WTC11 (cell line): ENCODE measurements around the gene PAK6. TPM values are rescaled to one million over a fixed set of nuclear protein-coding genes. Genes with fewer than 3 reads are reported as not detected.

Experiments
- ATAC-seq: fragments of 200-7000 bp; cut with Tn5 transposase; 2 replicates; pipeline ENCODE4 v1.10.0; 2021; ENCODE audit warnings: mild to moderate bottlenecking, moderate library complexity
- CTCF ChIA-PET: fragments of 300-600 bp; sonication (Branson Sonifier 250); formaldehyde crosslinking; loops from one replicate; lab custom pipeline; 2021; ENCODE audit warnings: antibody characterized with exemption; lab: Charles Lee
- POLR2A ChIA-PET: fragments of 350-600 bp; sonication (Branson Sonifier 250); formaldehyde crosslinking; loops from one replicate; lab custom pipeline; 2021; ENCODE audit warnings: antibody characterized with exemption; lab: Charles Lee
- DNase-seq: peaks from one replicate; pipeline ENCODE4 v3.0.0; 2021; ENCODE audit warnings: low spot score
- H3K27ac Mint-ChIP-seq: 2 replicates; pipeline ENCODE4 v1.8.0; 2021; ENCODE audit warnings: mixed read lengths
- H3K27me3 Mint-ChIP-seq: 2 replicates; pipeline ENCODE4 v1.8.0; 2021; ENCODE audit warnings: low read depth, mild to moderate bottlenecking, moderate library complexity, mixed read lengths
- H3K36me3 Mint-ChIP-seq: 2 replicates; pipeline ENCODE4 v1.8.0; 2021; ENCODE audit warnings: mixed read lengths
- H3K4me1 Mint-ChIP-seq: 2 replicates; pipeline ENCODE4 v1.8.0; 2022; ENCODE audit warnings: mixed read lengths
- H3K4me3 Mint-ChIP-seq: 2 replicates; pipeline ENCODE4 v1.8.0; 2021; ENCODE audit warnings: mild to moderate bottlenecking, moderate library complexity, mixed read lengths
- H3K9me3 Mint-ChIP-seq: 2 replicates; pipeline ENCODE4 v1.8.0; 2021; ENCODE audit warnings: mixed read lengths
- ATF6 ChIP-seq: sonication (generic); formaldehyde crosslinking; IDR thresholded peaks from 2 replicates; pipeline ENCODE4 v1.8.1; 2023; ENCODE audit warnings: mild to moderate bottlenecking, missing genetic modification reagents
- CDX4 ChIP-seq: fragments of 250-450 bp; sonication (Bioruptor Pico); IDR thresholded peaks from 2 replicates; pipeline ENCODE4 v1.9.0; 2021; ENCODE audit warnings: moderate library complexity, mild to moderate bottlenecking, inconsistent platforms, borderline replicate concordance
- CREB1 ChIP-seq: sonication (generic); formaldehyde crosslinking; IDR thresholded peaks from 2 replicates; pipeline ENCODE4 v1.8.0; 2023; ENCODE audit warnings: mild to moderate bottlenecking, missing genetic modification reagents
- ERG ChIP-seq: fragments of 250-450 bp; sonication (Bioruptor Pico); IDR thresholded peaks from 2 replicates; pipeline ENCODE4 v1.8.0; 2021; ENCODE audit warnings: mild to moderate bottlenecking
- FOXK1 ChIP-seq: sonication (generic); formaldehyde crosslinking; IDR thresholded peaks from 2 replicates; pipeline ENCODE4 v1.8.0; 2022; ENCODE audit warnings: mild to moderate bottlenecking, moderate library complexity, missing genetic modification reagents
- GRHL2 ChIP-seq: fragments of 250-450 bp; sonication (Bioruptor Pico); IDR thresholded peaks from 2 replicates; pipeline ENCODE4 v1.8.0; 2022; ENCODE audit warnings: mild to moderate bottlenecking, moderate library complexity; ENCODE audit not compliant: insufficient replicate concordance, severe bottlenecking
- JUN ChIP-seq: sonication (generic); formaldehyde crosslinking; IDR thresholded peaks from 2 replicates; pipeline ENCODE4 v1.8.0; 2023; ENCODE audit warnings: mild to moderate bottlenecking, missing genetic modification reagents
- MAX ChIP-seq: sonication (generic); formaldehyde crosslinking; IDR thresholded peaks from 2 replicates; pipeline ENCODE4 v1.8.0; 2022; ENCODE audit warnings: mild to moderate bottlenecking, missing genetic modification reagents
- OVOL2 ChIP-seq: fragments of 250-450 bp; sonication (Bioruptor Pico); IDR thresholded peaks from 2 replicates; pipeline ENCODE4 v1.9.0; 2021; ENCODE audit warnings: mild to moderate bottlenecking, borderline replicate concordance
- SOX15 ChIP-seq: fragments of 250-450 bp; sonication (Bioruptor Pico); IDR thresholded peaks from 2 replicates; pipeline ENCODE4 v1.9.0; 2021; ENCODE audit warnings: mild to moderate bottlenecking
- TEAD1 ChIP-seq: sonication (generic); formaldehyde crosslinking; IDR thresholded peaks from 2 replicates; pipeline ENCODE4 v1.8.0; 2022; ENCODE audit warnings: mild to moderate bottlenecking, missing genetic modification reagents
- ZBTB43 ChIP-seq: sonication (generic); formaldehyde crosslinking; IDR thresholded peaks from 2 replicates; pipeline ENCODE4 v1.8.1; 2023; ENCODE audit warnings: mild to moderate bottlenecking, missing genetic modification reagents
- ZNF121 ChIP-seq: sonication (generic); formaldehyde crosslinking; IDR thresholded peaks from 2 replicates; pipeline ENCODE4 v1.8.0; 2023; ENCODE audit warnings: missing genetic modification reagents
- ZNF232 ChIP-seq: sonication (generic); formaldehyde crosslinking; IDR thresholded peaks from 2 replicates; pipeline ENCODE4 v1.8.0; 2022; ENCODE audit warnings: mild to moderate bottlenecking, missing genetic modification reagents
- total RNA-seq: library from RNA; stranded (reverse); gene quantifications from 3 replicates; pipeline ENCODE4 v1.2.3, GENCODE V29; 2021
- TF ChIP-seq, protein P1 (sequence below): sonication (generic); formaldehyde crosslinking; IDR thresholded peaks from 2 replicates; pipeline ENCODE4 v1.8.1; 2023; ENCODE audit warnings: mild to moderate bottlenecking, moderate library complexity, missing genetic modification reagents
- TF ChIP-seq, protein P2 (sequence below): fragments of 250-450 bp; sonication (Bioruptor Pico); IDR thresholded peaks from 2 replicates; pipeline ENCODE4 v1.9.0; 2021; ENCODE audit warnings: mild to moderate bottlenecking
- TF ChIP-seq, protein P3 (sequence below): fragments of 200-600 bp; IDR thresholded peaks from 2 replicates; pipeline ENCODE4 v1.8.0; 2022; ENCODE audit warnings: antibody characterized with exemption

Gene PAK6
- total RNA-seq, 1 experiment from 2014 or later = 11.7 TPM

GRCh38 chr15:40282147-40282868, 43.4 kb downstream of the PAK6 start (continued):
- TF ChIP-seq, protein P1, sequence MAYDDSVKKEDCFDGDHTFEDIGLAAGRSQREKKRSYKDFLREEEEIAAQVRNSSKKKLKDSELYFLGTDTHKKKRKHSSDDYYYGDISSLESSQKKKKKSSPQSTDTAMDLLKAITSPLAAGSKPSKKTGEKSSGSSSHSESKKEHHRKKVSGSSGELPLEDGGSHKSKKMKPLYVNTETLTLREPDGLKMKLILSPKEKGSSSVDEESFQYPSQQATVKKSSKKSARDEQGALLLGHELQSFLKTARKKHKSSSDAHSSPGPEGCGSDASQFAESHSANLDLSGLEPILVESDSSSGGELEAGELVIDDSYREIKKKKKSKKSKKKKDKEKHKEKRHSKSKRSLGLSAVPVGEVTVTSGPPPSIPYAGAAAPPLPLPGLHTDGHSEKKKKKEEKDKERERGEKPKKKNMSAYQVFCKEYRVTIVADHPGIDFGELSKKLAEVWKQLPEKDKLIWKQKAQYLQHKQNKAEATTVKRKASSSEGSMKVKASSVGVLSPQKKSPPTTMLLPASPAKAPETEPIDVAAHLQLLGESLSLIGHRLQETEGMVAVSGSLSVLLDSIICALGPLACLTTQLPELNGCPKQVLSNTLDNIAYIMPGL (CRISPR knock-in tag) = 0 out of 2 replicates have a peak, but pooled peaks have one; percentile 75
- peak; percentile 20 for TF ChIP-seq FOXK1 (CRISPR knock-in tag)
- TF ChIP-seq ZBTB43 (CRISPR knock-in tag) = peak; percentile 17; the same call in 1 of the 2 replicates
- TF ChIP-seq ERG (CRISPR knock-in tag) = no peak
- TF ChIP-seq, protein P2, sequence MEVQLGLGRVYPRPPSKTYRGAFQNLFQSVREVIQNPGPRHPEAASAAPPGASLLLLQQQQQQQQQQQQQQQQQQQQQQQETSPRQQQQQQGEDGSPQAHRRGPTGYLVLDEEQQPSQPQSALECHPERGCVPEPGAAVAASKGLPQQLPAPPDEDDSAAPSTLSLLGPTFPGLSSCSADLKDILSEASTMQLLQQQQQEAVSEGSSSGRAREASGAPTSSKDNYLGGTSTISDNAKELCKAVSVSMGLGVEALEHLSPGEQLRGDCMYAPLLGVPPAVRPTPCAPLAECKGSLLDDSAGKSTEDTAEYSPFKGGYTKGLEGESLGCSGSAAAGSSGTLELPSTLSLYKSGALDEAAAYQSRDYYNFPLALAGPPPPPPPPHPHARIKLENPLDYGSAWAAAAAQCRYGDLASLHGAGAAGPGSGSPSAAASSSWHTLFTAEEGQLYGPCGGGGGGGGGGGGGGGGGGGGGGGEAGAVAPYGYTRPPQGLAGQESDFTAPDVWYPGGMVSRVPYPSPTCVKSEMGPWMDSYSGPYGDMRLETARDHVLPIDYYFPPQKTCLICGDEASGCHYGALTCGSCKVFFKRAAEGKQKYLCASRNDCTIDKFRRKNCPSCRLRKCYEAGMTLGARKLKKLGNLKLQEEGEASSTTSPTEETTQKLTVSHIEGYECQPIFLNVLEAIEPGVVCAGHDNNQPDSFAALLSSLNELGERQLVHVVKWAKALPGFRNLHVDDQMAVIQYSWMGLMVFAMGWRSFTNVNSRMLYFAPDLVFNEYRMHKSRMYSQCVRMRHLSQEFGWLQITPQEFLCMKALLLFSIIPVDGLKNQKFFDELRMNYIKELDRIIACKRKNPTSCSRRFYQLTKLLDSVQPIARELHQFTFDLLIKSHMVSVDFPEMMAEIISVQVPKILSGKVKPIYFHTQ (CRISPR knock-in tag) = no peak
- peak; percentile 51 for TF ChIP-seq ZNF121 (CRISPR knock-in tag)
- TF ChIP-seq, protein P3, sequence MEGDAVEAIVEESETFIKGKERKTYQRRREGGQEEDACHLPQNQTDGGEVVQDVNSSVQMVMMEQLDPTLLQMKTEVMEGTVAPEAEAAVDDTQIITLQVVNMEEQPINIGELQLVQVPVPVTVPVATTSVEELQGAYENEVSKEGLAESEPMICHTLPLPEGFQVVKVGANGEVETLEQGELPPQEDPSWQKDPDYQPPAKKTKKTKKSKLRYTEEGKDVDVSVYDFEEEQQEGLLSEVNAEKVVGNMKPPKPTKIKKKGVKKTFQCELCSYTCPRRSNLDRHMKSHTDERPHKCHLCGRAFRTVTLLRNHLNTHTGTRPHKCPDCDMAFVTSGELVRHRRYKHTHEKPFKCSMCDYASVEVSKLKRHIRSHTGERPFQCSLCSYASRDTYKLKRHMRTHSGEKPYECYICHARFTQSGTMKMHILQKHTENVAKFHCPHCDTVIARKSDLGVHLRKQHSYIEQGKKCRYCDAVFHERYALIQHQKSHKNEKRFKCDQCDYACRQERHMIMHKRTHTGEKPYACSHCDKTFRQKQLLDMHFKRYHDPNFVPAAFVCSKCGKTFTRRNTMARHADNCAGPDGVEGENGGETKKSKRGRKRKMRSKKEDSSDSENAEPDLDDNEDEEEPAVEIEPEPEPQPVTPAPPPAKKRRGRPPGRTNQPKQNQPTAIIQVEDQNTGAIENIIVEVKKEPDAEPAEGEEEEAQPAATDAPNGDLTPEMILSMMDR = peak; percentile 28; the same call in 1 of the 2 replicates
- TF ChIP-seq, all 79 proteins: peak for 10

- DNase-seq = no peak
- Mint-ChIP-seq H3K4me3 (peak within 1 kb of the TSS; percentile 63), H3K36me3 (no peaks in the 10 kb centered on the region), H3K27ac (no peak within 1 kb of the TSS), H3K4me1 (peaks cover 52% of the 10 kb centered on the region), H3K27me3 (peaks cover 75% of the 10 kb centered on the region), H3K9me3 (no peaks in the 10 kb centered on the region)
- CTCF ChIA-PET = interaction anchor here (0.8 to 13.0 kb wide), 12 partner anchors 8 to 223 kb away, joined by 3 to 341 read pairs (median 4); partner anchors contain the start of genes CCDC9B and PLCB2
- TF ChIP-seq GRHL2 (CRISPR knock-in tag) = no peak
- TF ChIP-seq OVOL2 (CRISPR knock-in tag) = no peak
- TF ChIP-seq SOX15 (CRISPR knock-in tag) = no peak
- TF ChIP-seq CDX4 (CRISPR knock-in tag) = no peak
- no peak for TF ChIP-seq JUN (CRISPR knock-in tag)
- no peak for TF ChIP-seq MAX
- no peak for TF ChIP-seq ATF6 (CRISPR knock-in tag)
- no peak for TF ChIP-seq TEAD1
- no peak for TF ChIP-seq CREB1 (CRISPR knock-in tag)
- TF ChIP-seq ZNF232 (CRISPR knock-in tag) = no peak
- ATAC-seq = no peak
- POLR2A ChIA-PET = interaction anchor here (0.9 to 1.1 kb wide), 2 partner anchors 18 to 25 kb away, joined by 3 to 5 read pairs; partner anchors contain the start of gene PLCB2
Observed at GRCh38 chr15:40282869-40283614, 44.2 kb downstream of the PAK6 start, which contains the start of gene ANKRD63. Gene ANKRD63 (minus strand): TSS chr15:40283064. CDS start chr15:40282586, 478 bp downstream.
